Measurements from ENCODE around the gene CENPC.
"Not testable (repeated sequence)": the region's sequence is repeated elsewhere in the genome, so short reads cannot be mapped to it uniquely, and the experiment has no call there.

Gene CENPC

GRCh38 chr4:67465032-67465762 is 80.1 kb downstream of the CENPC start:
- peak; percentile 7 for DNase-seq

GRCh38 chr4:67460574-67460973 is 84.7 kb downstream of the CENPC start:
- DNase-seq, result no peak

- peak; percentile 3 for DNase-seq
These were observed 86.1 kb downstream of the CENPC start for GRCh38 chr4:67459164-67459563.

GRCh38 chr4:67456577-67457196 is 88.6 kb downstream of the CENPC start:
- DNase-seq, result peak; percentile 1

GRCh38 chr4:67452846-67453205 is 92.5 kb downstream of the CENPC start:
- not testable (repeated sequence) for DNase-seq

GRCh38 chr4:67452100-67452845 is 93.0 kb downstream of the CENPC start:
- no peak for DNase-seq

GRCh38 chr4:67451464-67451863 is 93.8 kb downstream of the CENPC start:
- DNase-seq, result no peak

GRCh38 chr4:67448621-67449020 is 96.7 kb downstream of the CENPC start:
- DNase-seq, result no peak

GRCh38 chr4:67447873-67448272 is 97.4 kb downstream of the CENPC start:
- DNase-seq, result no peak

- no peak for DNase-seq
These were observed 98.5 kb downstream of the CENPC start for GRCh38 chr4:67446811-67447210.

GRCh38 chr4:67445881-67446280 is 99.4 kb downstream of the CENPC start:
- DNase-seq, result not testable (repeated sequence)

GRCh38 chr4:67438975-67439374 is 106.3 kb downstream of the CENPC start:
- DNase-seq, result no peak

- no peak for DNase-seq
These were observed 107.2 kb downstream of the CENPC start for GRCh38 chr4:67437974-67438713.

GRCh38 chr4:67436742-67437141 is 108.6 kb downstream of the CENPC start:
- no peak for DNase-seq

GRCh38 chr4:67430989-67431388 is 114.3 kb downstream of the CENPC start:
- DNase-seq, result no peak

- no peak for DNase-seq
These were observed 116.5 kb downstream of the CENPC start for GRCh38 chr4:67428819-67429218.

Measured in NCI-H69 (cell line).